ENCODE measurements around the gene TTC6. TPM values are rescaled to one million over a fixed set of nuclear protein-coding genes. Genes with fewer than 3 reads are reported as not detected.

The TTC6 gene
- polyA plus RNA-seq, 1 experiment, result not detected

DNA sequence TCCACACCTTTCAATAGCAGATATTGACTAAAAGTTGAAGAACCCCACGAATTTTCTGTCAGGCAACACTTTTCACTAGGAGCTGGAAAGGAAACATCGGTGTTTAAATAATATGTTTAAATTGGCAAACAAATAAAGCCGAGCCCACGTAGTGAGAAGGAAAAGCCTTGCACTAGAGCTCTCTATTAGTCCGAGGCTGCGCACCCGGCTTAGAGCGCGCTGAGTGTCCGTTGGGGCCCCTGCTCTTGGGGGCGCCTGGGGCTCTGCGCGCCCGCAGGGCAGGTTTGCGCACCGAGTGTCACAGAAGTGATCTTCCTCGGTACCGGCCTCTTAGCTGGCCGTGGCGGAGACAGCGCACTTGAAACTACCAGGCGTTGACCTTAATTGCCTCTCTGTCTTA, 6.4 kb downstream of the TTC6 start:
- no peak for DNase-seq (ENCODE audit: low read depth)
- H3K27me3 ChIP-seq (ENCODE audit: control insufficient read depth, insufficient read depth, low read length), result peaks cover 76% of the 10 kb centered on the region
- TF ChIP-seq, protein P1, sequence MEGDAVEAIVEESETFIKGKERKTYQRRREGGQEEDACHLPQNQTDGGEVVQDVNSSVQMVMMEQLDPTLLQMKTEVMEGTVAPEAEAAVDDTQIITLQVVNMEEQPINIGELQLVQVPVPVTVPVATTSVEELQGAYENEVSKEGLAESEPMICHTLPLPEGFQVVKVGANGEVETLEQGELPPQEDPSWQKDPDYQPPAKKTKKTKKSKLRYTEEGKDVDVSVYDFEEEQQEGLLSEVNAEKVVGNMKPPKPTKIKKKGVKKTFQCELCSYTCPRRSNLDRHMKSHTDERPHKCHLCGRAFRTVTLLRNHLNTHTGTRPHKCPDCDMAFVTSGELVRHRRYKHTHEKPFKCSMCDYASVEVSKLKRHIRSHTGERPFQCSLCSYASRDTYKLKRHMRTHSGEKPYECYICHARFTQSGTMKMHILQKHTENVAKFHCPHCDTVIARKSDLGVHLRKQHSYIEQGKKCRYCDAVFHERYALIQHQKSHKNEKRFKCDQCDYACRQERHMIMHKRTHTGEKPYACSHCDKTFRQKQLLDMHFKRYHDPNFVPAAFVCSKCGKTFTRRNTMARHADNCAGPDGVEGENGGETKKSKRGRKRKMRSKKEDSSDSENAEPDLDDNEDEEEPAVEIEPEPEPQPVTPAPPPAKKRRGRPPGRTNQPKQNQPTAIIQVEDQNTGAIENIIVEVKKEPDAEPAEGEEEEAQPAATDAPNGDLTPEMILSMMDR (IDR thresholded peaks at IDR 0.05; ENCODE audit: insufficient read depth, low read depth, low read length), result no peak
- no peaks in the 10 kb centered on the region for H3K36me3 ChIP-seq (ENCODE audit: control insufficient read depth, insufficient read depth, low read length)
- no peak overlapping the region for H3K4me3 ChIP-seq (ENCODE audit: low read depth, low read length)
- POLR2A ChIA-PET, result no interaction called here
- CTCF ChIA-PET, result no interaction called here

DNA sequence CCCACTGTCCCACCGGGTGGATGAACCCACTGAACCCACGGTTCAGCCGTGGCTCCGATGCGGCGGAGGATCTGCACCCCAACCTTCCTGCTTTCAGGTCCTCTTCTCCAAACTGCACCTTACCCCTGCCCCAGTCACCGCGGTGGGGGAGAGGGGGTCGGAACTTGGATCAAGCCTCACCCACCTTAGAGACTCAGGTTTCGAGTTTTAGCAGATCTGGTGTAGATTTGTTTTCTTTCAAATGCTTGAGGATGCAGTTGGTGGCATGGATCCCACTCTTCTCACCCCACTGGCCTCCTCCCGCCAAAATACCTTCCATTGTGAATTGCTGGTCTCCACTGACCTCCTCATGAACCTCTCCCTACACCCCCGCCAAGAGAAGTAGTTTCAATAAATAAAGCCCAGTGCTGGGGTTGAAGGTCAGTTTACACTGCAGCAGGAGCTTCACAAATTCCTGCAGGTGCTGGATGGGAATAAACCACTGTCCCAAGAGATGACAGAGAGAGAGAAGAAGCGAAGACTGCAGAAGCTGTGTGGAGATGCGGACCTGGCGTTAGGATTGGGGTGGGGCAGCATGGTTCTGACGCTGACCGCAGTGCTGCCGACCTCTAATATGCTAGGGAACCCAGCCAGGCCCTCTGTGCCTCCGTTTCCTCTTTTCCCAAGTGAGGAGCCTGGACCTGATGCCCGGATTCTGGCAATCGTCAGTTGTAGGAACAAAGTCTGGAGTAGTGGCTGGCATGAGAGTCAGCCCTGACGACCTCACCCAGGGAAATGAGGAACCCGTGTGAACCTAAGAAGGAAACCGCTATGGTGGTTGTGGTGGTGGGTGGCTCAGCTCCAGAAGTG, 7.4 kb downstream of the TTC6 start:
- TF ChIP-seq, protein P1 (IDR thresholded peaks at IDR 0.05; ENCODE audit: insufficient read depth, low read depth, low read length), result no peak
- POLR2A ChIA-PET, result no interaction called here
- Histone ChIP-seq H3K4me3 (ENCODE audit: low read depth, low read length) (no peak overlapping the region), H3K36me3 (ENCODE audit: control insufficient read depth, insufficient read depth, low read length) (no peaks in the 10 kb centered on the region), H3K27me3 (ENCODE audit: control insufficient read depth, insufficient read depth, low read length) (peaks cover 71% of the 10 kb centered on the region)
- DNase-seq (ENCODE audit: low read depth), result no peak
- CTCF ChIA-PET, result no interaction called here

DNA sequence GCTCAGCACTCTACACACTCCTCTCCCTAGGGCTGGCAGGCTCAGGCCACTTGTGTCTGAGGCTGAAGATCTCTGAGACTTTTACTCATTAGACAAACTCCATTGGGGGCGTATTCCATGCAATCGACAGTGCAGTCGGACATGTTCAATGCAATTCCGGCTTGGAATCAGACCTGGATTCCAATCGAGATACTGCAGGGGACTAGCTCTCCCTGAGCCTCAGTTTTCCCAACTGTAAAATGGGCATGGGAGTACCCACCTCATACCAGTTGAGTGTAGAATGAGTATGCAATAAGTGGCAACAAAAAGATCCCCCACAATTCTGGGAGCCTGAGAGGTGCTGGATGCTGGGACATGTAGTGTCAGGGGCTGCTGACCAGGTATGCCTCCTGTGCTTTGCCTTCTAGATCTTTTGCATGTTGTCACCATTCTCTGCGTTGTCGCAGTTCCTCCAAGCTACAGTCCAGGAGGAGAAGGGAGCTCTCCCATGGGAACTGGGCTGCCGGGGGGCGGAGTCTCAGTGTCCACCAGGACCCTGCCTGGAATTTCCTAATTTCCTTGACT, 8.3 kb downstream of the TTC6 start:
- POLR2A ChIA-PET, result no interaction called here
- TF ChIP-seq, protein P1 (IDR thresholded peaks at IDR 0.05; ENCODE audit: insufficient read depth, low read depth, low read length), result no peak
- DNase-seq (ENCODE audit: low read depth), result no peak
- Histone ChIP-seq H3K27me3 (ENCODE audit: control insufficient read depth, insufficient read depth, low read length) (peaks cover 62% of the 10 kb centered on the region), H3K4me3 (ENCODE audit: low read depth, low read length) (no peak overlapping the region), H3K36me3 (ENCODE audit: control insufficient read depth, insufficient read depth, low read length) (no peaks in the 10 kb centered on the region)
- CTCF ChIA-PET, result no interaction called here

DNA sequence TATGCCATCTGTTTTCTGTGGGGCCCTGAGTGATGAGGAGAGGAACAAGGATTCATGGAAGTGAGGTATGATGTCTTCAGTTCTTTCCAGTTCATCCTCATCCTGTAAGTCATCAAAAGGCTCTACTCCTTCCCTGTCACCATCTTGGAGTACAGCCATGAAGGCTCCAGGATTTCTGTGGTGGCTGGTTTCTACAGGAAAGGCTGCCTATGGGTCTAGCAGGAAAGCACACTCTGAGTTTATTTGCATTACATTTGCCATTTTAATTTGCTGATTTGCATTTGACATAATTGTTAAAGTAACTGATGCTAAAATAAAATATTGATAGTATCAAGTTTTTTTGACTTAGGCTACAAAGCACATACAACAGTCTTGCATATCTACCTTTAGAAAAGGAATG, 11.2 kb downstream of the TTC6 start:
- Histone ChIP-seq H3K4me3 (ENCODE audit: low read depth, low read length) (no peak overlapping the region), H3K27me3 (ENCODE audit: control insufficient read depth, insufficient read depth, low read length) (peaks cover 56% of the 10 kb centered on the region), H3K36me3 (ENCODE audit: control insufficient read depth, insufficient read depth, low read length) (no peaks in the 10 kb centered on the region)
- POLR2A ChIA-PET, result no interaction called here
- CTCF ChIA-PET, result interaction anchor here (1.3 kb wide), 1 partner anchor 12 kb away, joined by 3 read pairs; the partner anchor contains the start of gene FOXA1
- no peak for DNase-seq (ENCODE audit: low read depth)
- TF ChIP-seq, protein P1 (IDR thresholded peaks at IDR 0.05; ENCODE audit: insufficient read depth, low read depth, low read length), result no peak

DNA sequence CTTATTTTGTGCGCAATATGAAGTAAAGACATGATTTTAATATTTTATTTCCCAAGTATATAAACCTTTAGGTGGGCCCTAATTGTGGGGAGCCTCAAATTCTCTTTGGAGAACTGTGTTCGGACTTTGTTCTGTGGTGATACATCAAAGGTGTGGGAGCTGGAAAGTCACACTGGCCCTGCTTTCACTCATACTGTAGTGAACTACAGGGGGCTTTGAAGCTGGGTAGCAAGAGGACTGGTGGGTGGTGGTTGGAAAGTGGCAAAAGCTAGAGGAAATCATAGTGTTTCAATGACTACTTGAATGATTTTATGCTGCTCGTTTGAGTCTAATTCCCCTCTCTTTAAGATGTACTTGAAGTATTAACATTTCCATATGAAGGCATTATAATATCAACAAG, 13.2 kb downstream of the TTC6 start:
- H3K27me3 ChIP-seq (ENCODE audit: control insufficient read depth, insufficient read depth, low read length), result peaks cover 41% of the 10 kb centered on the region
- no peak overlapping the region for H3K4me3 ChIP-seq (ENCODE audit: low read depth, low read length)
- no peak for DNase-seq (ENCODE audit: low read depth)
- ChIA-PET CTCF (interaction anchor here (0.6 to 2.7 kb wide), 3 partner anchors 11 to 1074 kb away, joined by 3 to 8 read pairs (median 5); no protein-coding TSS in a partner anchor), POLR2A (no interaction called here)
- TF ChIP-seq, protein P1 (IDR thresholded peaks at IDR 0.05; ENCODE audit: insufficient read depth, low read depth, low read length), result no peak
- no peaks in the 10 kb centered on the region for H3K36me3 ChIP-seq (ENCODE audit: control insufficient read depth, insufficient read depth, low read length)
